ENCODE data around the gene SLC24A3.

The SLC24A3 gene

GRCh38 chr20:19291818-19292132, 79.3 kb downstream of the SLC24A3 start (continued):
- no peak for TF ChIP-seq POU6F1 (CRISPR knock-in tag; IDR thresholded peaks at IDR 0.05; ENCODE audit: borderline replicate concordance, low read depth)
- no peak for TF ChIP-seq CREB5 (CRISPR knock-in tag; IDR thresholded peaks at IDR 0.05; ENCODE audit: low read depth)

GRCh38 chr20:19292254-19292653, 79.8 kb downstream of the SLC24A3 start:
- TF ChIP-seq TSHZ2 (CRISPR knock-in tag; IDR thresholded peaks at IDR 0.05) (no peak), CSRNP3 (CRISPR knock-in tag; IDR thresholded peaks at IDR 0.05) (no peak), TCF4 (CRISPR knock-in tag; IDR thresholded peaks at IDR 0.05; ENCODE audit: borderline replicate concordance) (no peak), RARB (CRISPR knock-in tag; IDR thresholded peaks at IDR 0.05) (no peak), ZC3H10 (CRISPR knock-in tag; IDR thresholded peaks at IDR 0.05) (no peak), PATZ1 (CRISPR knock-in tag; IDR thresholded peaks at IDR 0.05; ENCODE audit: borderline replicate concordance) (no peak), ZFP30 (CRISPR knock-in tag; IDR thresholded peaks at IDR 0.05) (no peak), ZNF8 (CRISPR knock-in tag; IDR thresholded peaks at IDR 0.05) (no peak), BACH2 (CRISPR knock-in tag; IDR thresholded peaks at IDR 0.05; ENCODE audit: borderline replicate concordance) (no peak), ZNF70 (CRISPR knock-in tag; IDR thresholded peaks at IDR 0.05) (no peak), ESRRG (CRISPR knock-in tag; IDR thresholded peaks at IDR 0.05) (no peak), ZFP3 (CRISPR knock-in tag; IDR thresholded peaks at IDR 0.05) (no peak), POU6F1 (CRISPR knock-in tag; IDR thresholded peaks at IDR 0.05; ENCODE audit: borderline replicate concordance, low read depth) (no peak), CSDC2 (CRISPR knock-in tag; IDR thresholded peaks at IDR 0.05) (no peak)
- ATAC-seq, result no peak

GRCh38 chr20:19295076-19295475, 82.6 kb downstream of the SLC24A3 start:
- ATAC-seq, result no peak
- TF ChIP-seq ZFP30 (CRISPR knock-in tag; IDR thresholded peaks at IDR 0.05) (no peak), TCF4 (CRISPR knock-in tag; IDR thresholded peaks at IDR 0.05; ENCODE audit: borderline replicate concordance) (no peak), ZNF70 (CRISPR knock-in tag; IDR thresholded peaks at IDR 0.05) (no peak), ESRRG (CRISPR knock-in tag; IDR thresholded peaks at IDR 0.05) (no peak), ZC3H10 (CRISPR knock-in tag; IDR thresholded peaks at IDR 0.05) (no peak), ZNF565 (CRISPR knock-in tag; conservative IDR thresholded peaks at IDR 0.05; ENCODE audit: low read depth) (no peak), TSHZ2 (CRISPR knock-in tag; IDR thresholded peaks at IDR 0.05) (no peak), CSDC2 (CRISPR knock-in tag; IDR thresholded peaks at IDR 0.05) (no peak), GLIS3 (CRISPR knock-in tag; IDR thresholded peaks at IDR 0.05) (no peak), ISL1 (CRISPR knock-in tag; IDR thresholded peaks at IDR 0.05) (no peak), CSRNP3 (CRISPR knock-in tag; IDR thresholded peaks at IDR 0.05) (no peak), PPARA (CRISPR knock-in tag; IDR thresholded peaks at IDR 0.05; ENCODE audit: borderline replicate concordance) (no peak), ZFP3 (CRISPR knock-in tag; IDR thresholded peaks at IDR 0.05) (no peak), BACH2 (CRISPR knock-in tag; IDR thresholded peaks at IDR 0.05; ENCODE audit: borderline replicate concordance) (no peak), ARNTL (CRISPR knock-in tag; IDR thresholded peaks at IDR 0.05; ENCODE audit: borderline replicate concordance, low read depth) (no peak), CREB5 (CRISPR knock-in tag; IDR thresholded peaks at IDR 0.05; ENCODE audit: low read depth) (no peak)
